ENCODE measurements around the gene DBX1. TPM values are rescaled to one million over a fixed set of nuclear protein-coding genes. Genes with fewer than 3 reads are reported as not detected.
"Not testable (repeated sequence)": the region's sequence is repeated elsewhere in the genome, so short reads cannot be mapped to it uniquely, and the experiment has no call there.

DBX1 gene
- total RNA-seq, 1 donor from 2014 or later = not detected

DNA sequence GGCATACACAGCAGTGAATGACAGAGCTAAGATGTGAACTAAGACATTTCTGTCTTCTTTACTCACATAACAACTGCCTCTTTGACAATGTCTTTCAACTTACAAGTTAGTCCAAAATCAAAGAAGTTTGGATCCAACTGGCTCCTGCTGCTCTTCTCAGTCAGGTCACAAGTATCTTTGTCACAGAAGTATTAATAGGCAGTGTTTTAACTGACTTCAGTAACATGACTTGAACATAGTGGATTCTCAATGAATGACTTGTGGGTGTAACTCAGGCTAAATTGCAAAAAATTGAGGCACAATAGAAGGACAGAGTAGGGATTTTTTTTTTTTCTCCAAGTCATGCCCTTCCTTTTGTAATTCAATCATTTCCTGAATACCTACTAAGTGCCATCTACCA lies 22.6 kb downstream of the DBX1 start:
- DNase-seq (ENCODE audit: extremely low spot score, unreplicated experiment) = no peak
- H3K36me3 Mint-ChIP-seq (ENCODE audit: unreplicated experiment) = no peaks in the 10 kb centered on the region
- no peak overlapping the region for H3K27ac Mint-ChIP-seq (ENCODE audit: unreplicated experiment)
- TF ChIP-seq, protein P1, sequence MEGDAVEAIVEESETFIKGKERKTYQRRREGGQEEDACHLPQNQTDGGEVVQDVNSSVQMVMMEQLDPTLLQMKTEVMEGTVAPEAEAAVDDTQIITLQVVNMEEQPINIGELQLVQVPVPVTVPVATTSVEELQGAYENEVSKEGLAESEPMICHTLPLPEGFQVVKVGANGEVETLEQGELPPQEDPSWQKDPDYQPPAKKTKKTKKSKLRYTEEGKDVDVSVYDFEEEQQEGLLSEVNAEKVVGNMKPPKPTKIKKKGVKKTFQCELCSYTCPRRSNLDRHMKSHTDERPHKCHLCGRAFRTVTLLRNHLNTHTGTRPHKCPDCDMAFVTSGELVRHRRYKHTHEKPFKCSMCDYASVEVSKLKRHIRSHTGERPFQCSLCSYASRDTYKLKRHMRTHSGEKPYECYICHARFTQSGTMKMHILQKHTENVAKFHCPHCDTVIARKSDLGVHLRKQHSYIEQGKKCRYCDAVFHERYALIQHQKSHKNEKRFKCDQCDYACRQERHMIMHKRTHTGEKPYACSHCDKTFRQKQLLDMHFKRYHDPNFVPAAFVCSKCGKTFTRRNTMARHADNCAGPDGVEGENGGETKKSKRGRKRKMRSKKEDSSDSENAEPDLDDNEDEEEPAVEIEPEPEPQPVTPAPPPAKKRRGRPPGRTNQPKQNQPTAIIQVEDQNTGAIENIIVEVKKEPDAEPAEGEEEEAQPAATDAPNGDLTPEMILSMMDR (IDR thresholded peaks at IDR 0.05) = no peak
- H3K9me3 Mint-ChIP-seq (ENCODE audit: unreplicated experiment) = no peaks in the 10 kb centered on the region
- no peak overlapping the region for H3K4me3 Mint-ChIP-seq (ENCODE audit: unreplicated experiment)
- H3K27me3 Mint-ChIP-seq (ENCODE audit: unreplicated experiment) = peaks cover 39% of the 10 kb centered on the region
- no peaks in the 10 kb centered on the region for H3K4me1 Mint-ChIP-seq (ENCODE audit: unreplicated experiment)

DNA sequence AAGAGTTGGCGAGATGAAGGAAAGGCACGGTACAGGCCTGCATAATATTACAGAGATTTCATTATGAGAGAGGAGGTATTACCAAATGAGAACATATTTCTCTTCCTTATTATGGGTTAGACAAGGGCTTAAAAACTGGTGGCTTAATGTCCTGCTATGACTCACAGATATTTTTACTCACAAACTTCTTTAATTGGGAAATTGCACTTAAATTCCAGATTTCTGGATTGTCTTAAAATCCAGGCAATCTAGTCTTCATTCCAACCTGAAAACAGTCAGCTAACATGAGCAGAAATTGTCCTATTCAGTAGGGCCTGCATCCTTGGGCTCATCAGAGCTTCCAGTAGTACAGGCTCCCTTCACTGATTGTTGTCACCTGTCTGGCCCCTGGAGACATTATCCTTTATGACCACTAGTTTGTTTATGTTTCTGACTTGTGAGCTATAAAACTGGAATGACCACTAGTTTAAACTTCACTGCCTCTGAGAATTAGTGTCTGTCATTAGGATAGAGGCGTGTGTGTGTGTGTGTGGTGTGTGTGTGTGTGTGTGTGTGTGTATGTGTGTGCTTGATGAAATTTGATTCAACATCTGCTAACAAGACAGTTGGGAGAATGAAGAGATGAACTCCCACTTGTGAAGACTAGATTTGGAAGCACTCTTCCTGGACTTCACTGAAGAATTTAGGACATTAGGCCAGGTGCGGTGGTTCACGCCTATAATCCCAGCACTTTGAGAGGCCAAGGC lies 25.1 kb downstream of the DBX1 start:
- TF ChIP-seq, protein P1 (IDR thresholded peaks at IDR 0.05) = no peak
- no peak for DNase-seq (ENCODE audit: extremely low spot score, unreplicated experiment)
- peaks cover 18% of the 10 kb centered on the region for H3K27me3 Mint-ChIP-seq (ENCODE audit: unreplicated experiment)
- no peak overlapping the region for H3K27ac Mint-ChIP-seq (ENCODE audit: unreplicated experiment)
- H3K4me1 Mint-ChIP-seq (ENCODE audit: unreplicated experiment) = peaks cover 6% of the 10 kb centered on the region
- H3K9me3 Mint-ChIP-seq (ENCODE audit: unreplicated experiment) = no peaks in the 10 kb centered on the region
- no peak overlapping the region for H3K4me3 Mint-ChIP-seq (ENCODE audit: unreplicated experiment)
- H3K36me3 Mint-ChIP-seq (ENCODE audit: unreplicated experiment) = no peaks in the 10 kb centered on the region

DNA sequence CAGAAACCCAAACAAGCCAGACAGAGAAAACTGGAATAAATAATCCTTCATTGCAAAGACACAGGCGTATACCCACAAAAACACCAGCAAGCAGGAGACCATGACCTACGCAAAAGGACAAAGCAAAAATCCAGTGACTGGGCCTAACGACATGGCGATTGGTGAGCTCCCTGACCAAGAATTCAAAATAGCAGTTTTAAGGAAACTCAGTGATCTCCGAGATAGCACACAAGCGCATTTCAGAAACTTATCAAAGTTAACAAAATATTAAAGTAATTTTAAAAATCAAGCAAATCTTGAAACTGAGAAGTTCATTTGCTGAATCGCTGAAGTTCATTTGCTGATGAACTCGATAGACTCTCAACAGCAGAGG lies 27.6 kb downstream of the DBX1 start:
- peaks cover 7% of the 10 kb centered on the region for H3K4me1 Mint-ChIP-seq (ENCODE audit: unreplicated experiment)
- H3K27ac Mint-ChIP-seq (ENCODE audit: unreplicated experiment) = no peak overlapping the region
- H3K36me3 Mint-ChIP-seq (ENCODE audit: unreplicated experiment) = no peaks in the 10 kb centered on the region
- no peaks in the 10 kb centered on the region for H3K9me3 Mint-ChIP-seq (ENCODE audit: unreplicated experiment)
- TF ChIP-seq, protein P1 (IDR thresholded peaks at IDR 0.05) = peak; percentile 23
- DNase-seq (ENCODE audit: extremely low spot score, unreplicated experiment) = no peak
- no peak overlapping the region for H3K4me3 Mint-ChIP-seq (ENCODE audit: unreplicated experiment)
- peaks cover 2% of the 10 kb centered on the region for H3K27me3 Mint-ChIP-seq (ENCODE audit: unreplicated experiment)

DNA sequence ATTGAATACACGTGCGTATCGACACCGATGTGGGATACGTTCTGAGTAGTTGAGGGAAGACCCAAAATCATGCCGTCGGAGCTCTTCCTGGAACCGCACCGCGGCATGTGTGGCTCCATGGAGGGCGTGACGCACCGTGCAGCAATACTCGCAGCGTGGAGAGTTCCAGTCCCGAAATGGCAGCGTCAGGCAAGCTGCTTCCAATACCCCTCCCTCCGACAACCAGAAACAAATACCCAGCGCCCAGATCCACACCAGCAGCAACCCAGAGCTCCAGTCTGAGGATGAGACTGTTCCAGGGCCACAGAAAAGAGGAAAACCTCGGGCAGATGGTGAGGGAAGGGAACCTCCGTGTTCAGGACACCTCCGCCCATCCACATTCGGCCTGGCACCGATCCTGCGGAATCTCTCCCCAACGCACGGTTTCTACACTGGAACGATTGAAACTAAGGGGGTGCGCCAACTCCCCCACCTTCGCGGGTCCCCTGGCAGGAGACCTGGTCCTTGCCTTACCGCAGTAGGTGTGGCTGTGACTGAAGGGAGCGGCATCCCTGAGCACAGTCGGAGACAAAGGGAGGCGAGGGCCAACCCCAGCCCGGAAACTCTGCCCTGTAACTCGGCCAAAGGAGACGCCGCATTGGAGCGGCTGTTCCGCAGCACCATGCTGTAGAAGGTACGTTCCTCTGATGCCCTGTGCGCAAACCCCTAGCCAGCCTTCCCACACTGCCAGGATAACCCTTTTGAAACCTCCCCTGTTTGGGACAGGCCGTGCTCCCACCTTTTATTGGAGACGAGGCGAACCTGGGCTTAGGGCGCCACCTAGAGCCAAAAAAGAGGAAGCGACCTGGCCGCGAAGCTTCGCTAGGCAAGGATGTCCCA lies 28.2 kb downstream of the DBX1 start:
- no peak for DNase-seq (ENCODE audit: extremely low spot score, unreplicated experiment)
- peak overlapping the region; percentile 59 for H3K27ac Mint-ChIP-seq (ENCODE audit: unreplicated experiment)
- H3K27me3 Mint-ChIP-seq (ENCODE audit: unreplicated experiment) = peaks cover 2% of the 10 kb centered on the region
- TF ChIP-seq, protein P1 (IDR thresholded peaks at IDR 0.05) = peak; percentile 96
- H3K4me1 Mint-ChIP-seq (ENCODE audit: unreplicated experiment) = peaks cover 7% of the 10 kb centered on the region
- no peaks in the 10 kb centered on the region for H3K9me3 Mint-ChIP-seq (ENCODE audit: unreplicated experiment)
- H3K4me3 Mint-ChIP-seq (ENCODE audit: unreplicated experiment) = peak overlapping the region; percentile 65
- H3K36me3 Mint-ChIP-seq (ENCODE audit: unreplicated experiment) = no peaks in the 10 kb centered on the region

DNA sequence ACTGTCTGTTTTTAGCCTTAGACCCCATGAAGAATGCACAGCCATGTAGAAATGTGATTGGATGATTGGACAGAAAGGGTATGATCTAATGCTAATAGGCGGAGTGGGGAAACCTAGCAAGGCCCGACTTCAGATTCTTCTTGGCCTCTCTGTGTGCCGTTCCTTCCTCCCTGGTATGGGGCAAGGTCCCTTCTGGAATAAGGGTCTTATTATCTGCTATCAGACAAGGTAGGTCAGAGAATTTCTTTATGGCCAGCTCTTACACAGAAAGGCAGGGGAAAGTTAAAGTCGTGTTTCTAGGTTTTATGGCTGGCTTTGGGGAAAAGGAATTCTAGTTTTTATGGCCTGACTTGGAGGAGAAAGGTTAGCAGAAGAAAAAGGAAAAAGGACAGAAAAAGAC lies 30.6 kb downstream of the DBX1 start:
- H3K4me1 Mint-ChIP-seq (ENCODE audit: unreplicated experiment) = peaks cover 15% of the 10 kb centered on the region
- DNase-seq (ENCODE audit: extremely low spot score, unreplicated experiment) = no peak
- H3K27me3 Mint-ChIP-seq (ENCODE audit: unreplicated experiment) = peaks cover 2% of the 10 kb centered on the region
- TF ChIP-seq, protein P1 (IDR thresholded peaks at IDR 0.05) = no peak
- H3K36me3 Mint-ChIP-seq (ENCODE audit: unreplicated experiment) = no peaks in the 10 kb centered on the region
- H3K27ac Mint-ChIP-seq (ENCODE audit: unreplicated experiment) = no peak overlapping the region
- H3K9me3 Mint-ChIP-seq (ENCODE audit: unreplicated experiment) = no peaks in the 10 kb centered on the region
- H3K4me3 Mint-ChIP-seq (ENCODE audit: unreplicated experiment) = no peak overlapping the region

DNA sequence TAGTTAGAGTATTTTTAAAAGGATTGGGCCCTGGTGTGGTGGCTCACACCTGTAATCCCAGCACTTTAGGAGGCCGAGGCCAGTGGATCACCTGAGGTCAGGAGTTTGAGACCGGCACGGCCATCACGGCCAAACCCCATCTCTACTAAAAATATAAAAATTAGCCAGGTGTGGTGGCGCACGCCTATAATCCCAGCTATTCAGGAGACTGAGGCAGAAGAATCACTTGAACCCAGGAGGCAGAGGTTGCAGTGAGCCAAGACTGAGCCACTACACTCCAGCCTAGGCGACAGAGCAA lies 31.8 kb downstream of the DBX1 start:
- not testable (repeated sequence) for H3K27ac Mint-ChIP-seq (ENCODE audit: unreplicated experiment); H3K9me3 Mint-ChIP-seq (ENCODE audit: unreplicated experiment); H3K4me3 Mint-ChIP-seq (ENCODE audit: unreplicated experiment); H3K36me3 Mint-ChIP-seq (ENCODE audit: unreplicated experiment); H3K27me3 Mint-ChIP-seq (ENCODE audit: unreplicated experiment); DNase-seq (ENCODE audit: extremely low spot score, unreplicated experiment)
- peaks cover 15% of the 10 kb centered on the region for H3K4me1 Mint-ChIP-seq (ENCODE audit: unreplicated experiment)
